Measurements from ENCODE around the gene FTH1. TPM values are rescaled to one million over a fixed set of nuclear protein-coding genes. Genes with fewer than 3 reads are reported as not detected.

FTH1 gene
- total RNA-seq, 2 experiments from 2014 or later, result 1,164 to 1,189 TPM

- H3K9me3 Mint-ChIP-seq, result no peaks in the 10 kb centered on the region
- H3K4me3 Mint-ChIP-seq, result no peak overlapping the region
- H3K36me3 Mint-ChIP-seq (ENCODE audit: low read depth), result no peaks in the 10 kb centered on the region
- POLR2A ChIA-PET, result interaction anchor here (4.6 kb wide), 1 partner anchor 10 kb away, joined by 38 read pairs; the partner anchor contains the start of gene FTH1
- CTCF ChIA-PET, result no interaction called here
- H3K27ac Mint-ChIP-seq, result no peak overlapping the region
- peaks cover 41% of the 10 kb centered on the region for H3K4me1 Mint-ChIP-seq
- DNase-seq, result no peak
- no peaks in the 10 kb centered on the region for H3K27me3 Mint-ChIP-seq
Measured at GRCh38 chr11:61975638-61976419, 8.4 kb upstream of the FTH1 start.

GRCh38 chr11:61974766-61975631 lies 7.6 kb upstream of the FTH1 start:
- Mint-ChIP-seq H3K9me3 (no peaks in the 10 kb centered on the region), H3K36me3 (ENCODE audit: low read depth) (no peaks in the 10 kb centered on the region), H3K27ac (no peak overlapping the region), H3K27me3 (no peaks in the 10 kb centered on the region), H3K4me3 (no peak overlapping the region), H3K4me1 (peaks cover 43% of the 10 kb centered on the region)
- CTCF ChIA-PET, result no interaction called here
- DNase-seq, result no peak
- POLR2A ChIA-PET, result no interaction called here

- peaks cover 4% of the 10 kb centered on the region for H3K36me3 Mint-ChIP-seq (ENCODE audit: low read depth)
- no peak for DNase-seq
- H3K27me3 Mint-ChIP-seq, result no peaks in the 10 kb centered on the region
- ChIA-PET CTCF (interaction anchor here (1.3 to 8.3 kb wide), 2 partner anchors 26 to 108 kb away, joined by 5 to 65 read pairs; no protein-coding TSS in a partner anchor), POLR2A (interaction anchor here (1.2 to 1.6 kb wide), 2 partner anchors 52 to 103 kb away, joined by 3 to 7 read pairs; no protein-coding TSS in a partner anchor)
- H3K27ac Mint-ChIP-seq, result peak overlapping the region; percentile 64
- peaks cover 54% of the 10 kb centered on the region for H3K4me1 Mint-ChIP-seq
- H3K9me3 Mint-ChIP-seq, result no peaks in the 10 kb centered on the region
- H3K4me3 Mint-ChIP-seq, result no peak overlapping the region
Measured at GRCh38 chr11:61973476-61974162, 6.2 kb upstream of the FTH1 start.

- Mint-ChIP-seq H3K4me3 (no peak overlapping the region), H3K9me3 (no peaks in the 10 kb centered on the region), H3K36me3 (ENCODE audit: low read depth) (peaks cover 4% of the 10 kb centered on the region), H3K27ac (peak overlapping the region; percentile 64), H3K4me1 (peaks cover 59% of the 10 kb centered on the region), H3K27me3 (no peaks in the 10 kb centered on the region)
- DNase-seq, result no peak
- POLR2A ChIA-PET, result interaction anchor here (0.8 to 1.7 kb wide), 6 partner anchors 9 to 109 kb away, joined by 3 to 7 read pairs (median 3); no protein-coding TSS in a partner anchor
- CTCF ChIA-PET, result interaction anchor here (1.3 to 8.3 kb wide), 2 partner anchors 25 to 109 kb away, joined by 5 to 65 read pairs; no protein-coding TSS in a partner anchor
Measured at GRCh38 chr11:61972672-61973475, 5.4 kb upstream of the FTH1 start.

GRCh38 chr11:61972112-61972671 lies 4.8 kb upstream of the FTH1 start:
- peaks cover 4% of the 10 kb centered on the region for H3K36me3 Mint-ChIP-seq (ENCODE audit: low read depth)
- no peaks in the 10 kb centered on the region for H3K9me3 Mint-ChIP-seq
- ChIA-PET POLR2A (interaction anchor here (0.8 to 1.7 kb wide), 5 partner anchors 8 to 110 kb away, joined by 3 to 7 read pairs (median 3); no protein-coding TSS in a partner anchor), CTCF (interaction anchor here (1.3 to 8.3 kb wide), 2 partner anchors 24 to 109 kb away, joined by 5 to 65 read pairs; no protein-coding TSS in a partner anchor)
- DNase-seq, result no peak
- H3K4me1 Mint-ChIP-seq, result peaks cover 59% of the 10 kb centered on the region
- peak overlapping the region; percentile 64 for H3K27ac Mint-ChIP-seq
- H3K4me3 Mint-ChIP-seq, result no peak overlapping the region
- H3K27me3 Mint-ChIP-seq, result no peaks in the 10 kb centered on the region

- Mint-ChIP-seq H3K4me3 (no peak overlapping the region), H3K36me3 (ENCODE audit: low read depth) (peaks cover 7% of the 10 kb centered on the region), H3K9me3 (no peaks in the 10 kb centered on the region), H3K27me3 (no peaks in the 10 kb centered on the region), H3K27ac (peak overlapping the region; percentile 64), H3K4me1 (peaks cover 59% of the 10 kb centered on the region)
- DNase-seq, result peak; percentile 69
- POLR2A ChIA-PET, result interaction anchor here (0.5 to 1.7 kb wide), 6 partner anchors 8 to 809 kb away, joined by 3 to 4 read pairs (median 3); partner anchors contain the start of genes FEN1 and TMEM258
- CTCF ChIA-PET, result interaction anchor here (8.3 kb wide), 1 partner anchor 110 kb away, joined by 65 read pairs; no protein-coding TSS in a partner anchor
Measured at GRCh38 chr11:61971248-61972111, 4.0 kb upstream of the FTH1 start.

GRCh38 chr11:61969838-61970662 lies 2.6 kb upstream of the FTH1 start:
- H3K27me3 Mint-ChIP-seq, result no peaks in the 10 kb centered on the region
- H3K4me1 Mint-ChIP-seq, result peaks cover 58% of the 10 kb centered on the region
- H3K27ac Mint-ChIP-seq, result no peak overlapping the region
- DNase-seq, result no peak
- peaks cover 21% of the 10 kb centered on the region for H3K36me3 Mint-ChIP-seq (ENCODE audit: low read depth)
- H3K9me3 Mint-ChIP-seq, result no peaks in the 10 kb centered on the region
- ChIA-PET POLR2A (interaction anchor here (1.0 to 3.8 kb wide), 5 partner anchors 54 to 178 kb away, joined by 3 to 79 read pairs (median 4); partner anchors contain the start of genes FEN1 and TMEM258), CTCF (interaction anchor here (0.9 to 8.3 kb wide), 3 partner anchors 9 to 112 kb away, joined by 3 to 65 read pairs (median 9); no protein-coding TSS in a partner anchor)
- H3K4me3 Mint-ChIP-seq, result no peak overlapping the region

- Mint-ChIP-seq H3K36me3 (ENCODE audit: low read depth) (peaks cover 28% of the 10 kb centered on the region), H3K27ac (peak overlapping the region; percentile 37), H3K4me3 (peak overlapping the region; percentile 33), H3K27me3 (no peaks in the 10 kb centered on the region), H3K4me1 (peaks cover 62% of the 10 kb centered on the region), H3K9me3 (no peaks in the 10 kb centered on the region)
- POLR2A ChIA-PET, result interaction anchor here (3.3 to 3.8 kb wide), 2 partner anchors 54 to 177 kb away, joined by 42 to 79 read pairs; partner anchors contain the start of genes FEN1 and TMEM258
- DNase-seq, result no peak
- CTCF ChIA-PET, result interaction anchor here (1.5 to 8.3 kb wide), 2 partner anchors 22 to 112 kb away, joined by 9 to 65 read pairs; no protein-coding TSS in a partner anchor
Measured at GRCh38 chr11:61969391-61969758, 1.9 kb upstream of the FTH1 start.

GRCh38 chr11:61968758-61969390 lies 1.4 kb upstream of the FTH1 start:
- CTCF ChIA-PET, result interaction anchor here (0.6 to 8.3 kb wide), 5 partner anchors 21 to 139 kb away, joined by 3 to 65 read pairs (median 9); no protein-coding TSS in a partner anchor
- Mint-ChIP-seq H3K4me3 (peak overlapping the region; percentile 92), H3K27ac (peak overlapping the region; percentile 24), H3K36me3 (ENCODE audit: low read depth) (peaks cover 33% of the 10 kb centered on the region), H3K27me3 (no peaks in the 10 kb centered on the region), H3K9me3 (no peaks in the 10 kb centered on the region), H3K4me1 (peaks cover 67% of the 10 kb centered on the region)
- POLR2A ChIA-PET, result interaction anchor here (0.6 to 5.9 kb wide), 20 partner anchors 9 to 653 kb away, joined by 3 to 79 read pairs (median 6); partner anchors contain the start of genes B3GAT3, BEST1, FADS3 and FEN1
- no peak for DNase-seq
